Stomach (tissue), 4 donors: ENCODE results near the gene MRPL51.

Experiments used
- EP300 ChIP-seq: sonication (generic); formaldehyde crosslinking; IDR thresholded peaks from one replicate; pipeline ENCODE4 v1.6.1; 2017; ENCODE audit warnings: antibody characterized with exemption
- POLR2A ChIP-seq, 4 donors: fragments of 450-650 bp; IDR thresholded peaks; one replicate each; pipeline ENCODE4 v1.6.1; 2016; ENCODE audit warnings: antibody characterized with exemption in 4 of 4, control low read depth in 2 of 4, mild to moderate bottlenecking in 1 of 4, moderate library complexity in 1 of 4

- TF ChIP-seq POLR2A (IDR thresholded peaks at IDR 0.05) (no peak), EP300 (no peak)
These were observed 16.6 kb downstream of the MRPL51 start for GRCh38 chr12:6476489-6476888.
